Activated naive CD8-positive, alpha-beta T cell treated with anti-CD3 and anti-CD28 coated beads, Interleukin-2, amount 50 U/mL, for 24 hours (primary cell): Measurements from ENCODE around the gene GOLGA6L2.
"Not testable (repeated sequence)": the region's sequence is repeated elsewhere in the genome, so short reads cannot be mapped to it uniquely, and the experiment has no call there.

Source experiments
- ATAC-seq: fragments of 150-1000 bp; cut with Tn5 transposase; one replicate; pipeline ENCODE4 v1.10.0; 2021
- DNase-seq: peaks from one replicate; pipeline ENCODE4 v3.0.0; 2021
- H3K27ac Mint-ChIP-seq: one replicate; pipeline ENCODE4 v1.8.0; 2021; ENCODE audit warnings: mild to moderate bottlenecking, mixed read lengths
- H3K27me3 Mint-ChIP-seq: one replicate; pipeline ENCODE4 v1.8.0; 2021; ENCODE audit warnings: mixed read lengths
- H3K36me3 Mint-ChIP-seq: one replicate; pipeline ENCODE4 v1.8.0; 2021; ENCODE audit warnings: low read depth, mixed read lengths
- H3K4me1 Mint-ChIP-seq: one replicate; pipeline ENCODE4 v1.8.0; 2021; ENCODE audit warnings: mixed read lengths
- H3K4me3 Mint-ChIP-seq: one replicate; pipeline ENCODE4 v1.8.0; 2021; ENCODE audit warnings: mild to moderate bottlenecking, moderate library complexity, mixed read lengths
- H3K9me3 Mint-ChIP-seq: one replicate; pipeline ENCODE4 v1.8.0; 2021; ENCODE audit warnings: mixed read lengths

The GOLGA6L2 gene

DNA sequence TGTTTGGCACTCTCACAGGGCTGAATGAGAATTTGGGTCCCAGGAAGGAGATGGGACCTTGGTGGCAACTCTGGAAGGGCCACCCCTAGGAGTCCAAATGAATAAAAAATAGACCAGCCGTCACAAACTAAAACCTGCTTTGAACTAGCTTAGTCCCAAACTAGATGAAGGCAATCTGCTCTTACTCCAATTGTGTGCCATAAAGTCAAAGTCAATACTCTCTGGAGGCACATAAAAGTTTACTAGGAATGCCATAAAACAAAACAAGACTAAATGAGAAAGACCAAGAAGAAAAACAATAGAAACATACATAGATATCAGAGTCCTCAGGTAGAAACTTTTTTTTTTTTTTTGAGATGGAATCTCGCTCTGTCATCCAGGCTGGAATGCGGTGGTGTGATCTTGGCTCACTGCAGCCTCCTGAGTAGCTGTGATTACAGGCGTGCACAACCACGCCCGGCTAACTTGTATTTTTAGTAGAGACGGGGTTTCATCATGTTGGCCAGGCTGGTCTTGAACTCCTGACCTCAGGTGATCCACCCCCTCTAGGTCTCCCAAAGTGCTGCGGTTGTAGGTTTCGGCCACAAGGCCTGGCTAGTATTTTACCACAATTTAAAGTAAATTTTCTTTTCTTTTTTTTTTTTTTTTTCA is 8.1 kb downstream of the GOLGA6L2 start:
- Mint-ChIP-seq H3K27ac (no peak overlapping the region), H3K9me3 (no peaks in the 10 kb centered on the region), H3K27me3 (peaks cover 3% of the 10 kb centered on the region), H3K36me3 (no peaks in the 10 kb centered on the region), H3K4me1 (no peaks in the 10 kb centered on the region), H3K4me3 (no peak overlapping the region)
- ATAC-seq (no peak), DNase-seq (no peak)

DNA sequence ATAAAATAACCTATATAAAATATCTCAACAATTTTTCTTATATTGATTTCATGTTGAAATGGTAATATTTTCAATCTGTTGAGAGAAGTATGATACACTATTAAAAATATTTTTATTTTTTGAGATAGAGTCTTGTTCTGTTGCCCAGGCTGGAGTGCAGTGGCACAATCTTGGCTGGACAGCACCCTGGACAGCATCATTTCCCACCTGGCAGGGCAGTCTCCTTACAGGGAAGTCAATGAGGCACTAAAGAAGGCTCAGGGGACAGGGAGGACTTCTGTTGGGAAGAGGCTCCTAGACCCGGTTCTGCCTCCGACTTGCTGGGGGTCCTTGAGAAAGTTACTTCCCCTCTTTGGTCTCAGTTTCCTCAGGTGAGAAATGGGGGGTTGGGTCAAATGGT is 9.4 kb downstream of the GOLGA6L2 start:
- no peaks in the 10 kb centered on the region for H3K36me3 Mint-ChIP-seq
- ATAC-seq (no peak), DNase-seq (no peak)
- no peak overlapping the region for H3K27ac Mint-ChIP-seq
- peaks cover 3% of the 10 kb centered on the region for H3K27me3 Mint-ChIP-seq
- no peaks in the 10 kb centered on the region for H3K9me3 Mint-ChIP-seq
- no peak overlapping the region for H3K4me3 Mint-ChIP-seq
- H3K4me1 Mint-ChIP-seq = no peaks in the 10 kb centered on the region

DNA sequence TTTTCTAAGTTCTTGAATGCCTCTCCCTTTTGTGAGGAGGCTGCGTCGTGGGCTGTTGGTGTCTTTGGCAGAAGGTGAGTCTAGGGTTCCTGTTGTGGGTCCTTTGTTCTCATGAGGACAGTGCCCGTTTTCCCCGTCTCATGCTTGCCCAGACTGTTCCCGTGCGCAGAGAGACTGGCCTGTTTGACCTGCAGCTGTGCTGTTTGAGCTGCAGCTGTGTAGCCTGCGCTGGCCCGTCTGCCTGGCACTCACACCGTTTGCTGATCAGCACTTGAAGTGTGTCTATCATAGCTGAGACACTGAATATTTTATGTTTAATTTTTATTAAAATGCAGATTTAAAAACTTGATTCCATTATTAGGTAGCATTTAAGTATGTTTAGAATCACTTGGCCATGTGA is 9.9 kb downstream of the GOLGA6L2 start:
- Mint-ChIP-seq H3K9me3 (no peaks in the 10 kb centered on the region), H3K36me3 (no peaks in the 10 kb centered on the region), H3K27me3 (no peaks in the 10 kb centered on the region), H3K4me1 (no peaks in the 10 kb centered on the region), H3K27ac (no peak overlapping the region), H3K4me3 (no peak overlapping the region)
- no peak for ATAC-seq
- DNase-seq = no peak

DNA sequence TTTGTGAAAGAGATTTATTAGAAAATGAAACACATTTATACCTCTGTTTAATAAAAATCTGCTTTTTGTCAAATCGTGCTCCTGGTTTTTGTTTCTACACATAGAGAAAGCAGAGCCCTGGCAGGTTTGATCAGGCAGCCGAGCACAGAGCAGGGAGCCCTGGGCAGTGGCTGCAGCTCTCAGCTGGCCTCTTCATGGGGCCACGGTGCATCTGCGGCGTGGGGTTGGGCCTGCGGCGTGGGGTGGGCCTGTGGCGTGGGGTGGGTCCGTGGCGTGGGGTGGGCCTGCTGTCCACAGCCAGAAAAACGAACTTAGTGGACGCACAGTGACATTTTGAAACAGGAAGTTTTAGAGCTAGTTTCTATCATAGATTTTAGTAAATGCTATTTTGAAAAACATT is 10.6 kb downstream of the GOLGA6L2 start:
- Mint-ChIP-seq H3K27me3 (no peaks in the 10 kb centered on the region), H3K36me3 (no peaks in the 10 kb centered on the region), H3K4me1 (no peaks in the 10 kb centered on the region), H3K4me3 (no peak overlapping the region), H3K27ac (no peak overlapping the region), H3K9me3 (no peaks in the 10 kb centered on the region)
- no peak for DNase-seq
- ATAC-seq = no peak

DNA sequence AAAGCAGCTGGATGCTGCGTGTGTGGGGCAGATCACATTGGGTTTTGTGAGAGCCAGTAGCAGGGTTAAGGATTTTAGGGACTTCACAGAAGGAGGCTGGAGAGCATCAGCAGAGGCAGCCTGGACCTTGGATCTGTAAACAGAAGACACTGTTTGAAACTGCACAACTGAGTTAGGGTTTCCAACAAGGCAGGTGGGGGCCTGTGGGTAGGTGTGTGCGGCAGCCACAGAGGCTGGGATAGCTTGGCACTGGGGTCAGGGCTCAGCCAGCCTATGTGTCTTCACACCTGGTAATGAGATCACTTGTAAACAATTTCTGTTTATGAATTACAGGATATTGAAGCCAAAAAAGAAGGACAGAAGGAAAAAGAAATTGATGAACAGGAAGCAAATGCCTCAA is 12.3 kb downstream of the GOLGA6L2 start:
- not testable (repeated sequence) for H3K27me3 Mint-ChIP-seq, H3K4me1 Mint-ChIP-seq, DNase-seq, H3K4me3 Mint-ChIP-seq, H3K27ac Mint-ChIP-seq, ATAC-seq, H3K36me3 Mint-ChIP-seq, H3K9me3 Mint-ChIP-seq

DNA sequence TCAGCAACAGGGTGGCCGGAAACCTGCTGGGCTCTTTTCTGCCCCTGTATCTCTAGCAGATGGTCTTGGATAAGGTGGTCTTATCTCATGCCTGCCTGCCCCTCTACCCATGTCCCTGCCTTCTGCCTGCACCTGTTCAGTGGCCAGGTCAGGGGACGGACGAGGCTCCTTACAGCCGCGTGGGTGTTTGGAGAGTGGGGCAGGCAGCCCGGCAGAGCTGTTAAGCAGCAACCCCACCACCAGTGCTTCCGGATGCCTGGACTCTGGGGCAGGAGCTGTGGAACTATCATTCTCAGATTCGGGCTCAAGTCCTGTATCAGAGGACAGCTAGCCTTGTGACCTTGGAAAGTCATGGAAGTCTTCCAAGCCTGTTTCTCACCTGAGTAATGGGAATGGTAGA is 21.7 kb downstream of the GOLGA6L2 start:
- not testable (repeated sequence) for H3K27me3 Mint-ChIP-seq, H3K4me1 Mint-ChIP-seq, DNase-seq, ATAC-seq, H3K36me3 Mint-ChIP-seq, H3K4me3 Mint-ChIP-seq, H3K27ac Mint-ChIP-seq, H3K9me3 Mint-ChIP-seq

DNA sequence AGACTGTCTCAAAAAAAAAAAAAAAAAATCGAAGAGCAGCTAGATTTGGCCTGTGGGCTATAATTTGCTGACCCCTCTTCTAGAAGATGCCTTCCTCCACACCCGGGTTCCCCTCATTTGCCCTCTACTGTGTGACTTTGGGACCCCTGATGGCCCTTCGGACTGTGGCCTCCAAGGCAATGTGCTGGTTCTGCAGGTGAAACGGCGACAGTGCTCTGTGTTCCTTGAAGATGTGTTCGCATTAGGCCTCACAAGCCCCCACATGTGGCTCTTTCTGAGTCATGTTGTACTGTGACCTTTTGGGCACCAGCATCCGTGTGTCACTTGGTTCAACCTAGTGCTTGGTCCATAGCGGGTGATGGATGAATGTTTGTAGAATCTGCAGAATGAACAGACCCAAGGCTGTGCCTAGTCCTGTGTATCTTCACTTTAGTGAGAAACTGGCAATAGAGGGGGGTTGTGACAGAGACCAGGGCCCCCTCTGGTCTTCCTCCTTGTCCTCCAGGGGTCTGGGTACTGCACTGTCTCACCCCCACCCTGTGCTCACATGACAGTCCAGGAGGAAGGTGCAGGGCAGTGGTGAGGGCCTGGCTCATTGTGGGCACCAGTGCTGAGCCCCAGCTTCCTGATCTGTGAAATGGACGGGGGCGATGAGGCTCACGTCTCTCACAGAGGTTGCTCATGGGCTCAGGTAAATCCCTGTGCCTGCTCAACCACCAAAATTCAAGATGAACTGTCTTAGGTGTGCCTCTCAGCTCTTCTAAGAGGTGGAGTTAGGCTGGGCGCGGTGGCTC is 22.7 kb downstream of the GOLGA6L2 start:
- ATAC-seq (no peak), DNase-seq (no peak)
- no peaks in the 10 kb centered on the region for H3K9me3 Mint-ChIP-seq
- H3K27ac Mint-ChIP-seq = no peak overlapping the region
- H3K4me1 Mint-ChIP-seq = no peaks in the 10 kb centered on the region
- H3K4me3 Mint-ChIP-seq = no peak overlapping the region
- no peaks in the 10 kb centered on the region for H3K36me3 Mint-ChIP-seq
- H3K27me3 Mint-ChIP-seq = no peaks in the 10 kb centered on the region

DNA sequence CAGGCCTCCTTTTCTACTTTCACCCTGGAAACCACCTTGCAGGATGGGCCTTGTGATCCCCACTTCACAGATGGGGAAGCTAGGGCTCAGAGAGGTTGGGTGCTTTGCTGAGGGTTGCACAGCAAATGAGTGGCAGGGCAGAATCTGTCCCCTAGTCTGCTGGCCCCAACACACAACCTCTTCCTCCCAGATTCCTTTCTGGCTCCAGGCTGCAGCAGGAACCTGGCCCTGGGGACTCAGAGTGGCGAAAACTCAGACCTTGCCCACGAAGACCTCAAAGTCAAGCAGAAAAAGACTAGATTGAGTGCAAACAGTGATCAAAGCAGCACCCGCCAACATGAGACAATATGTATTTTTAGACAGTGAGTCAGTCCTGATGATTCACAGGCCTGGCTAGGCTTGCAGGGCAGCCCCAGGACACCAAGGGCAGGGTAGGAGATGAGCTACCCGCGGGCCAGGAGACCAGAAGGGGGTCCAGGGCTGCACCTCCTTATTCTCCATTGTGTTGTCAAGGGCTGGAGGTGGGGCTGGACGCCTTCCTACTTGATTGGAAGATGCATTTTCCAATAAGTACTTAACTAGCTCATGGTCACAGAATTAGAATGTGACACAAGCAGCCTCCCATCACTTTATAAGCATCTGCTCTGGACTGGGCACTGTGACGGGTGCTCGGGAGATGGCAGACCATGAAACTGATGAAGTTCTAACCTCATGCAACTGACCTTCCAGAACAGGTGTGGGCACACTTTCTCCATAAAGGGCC is 23.9 kb downstream of the GOLGA6L2 start:
- Mint-ChIP-seq H3K4me1 (no peaks in the 10 kb centered on the region), H3K27ac (no peak overlapping the region), H3K36me3 (no peaks in the 10 kb centered on the region), H3K27me3 (no peaks in the 10 kb centered on the region), H3K4me3 (no peak overlapping the region), H3K9me3 (no peaks in the 10 kb centered on the region)
- DNase-seq (no peak), ATAC-seq (no peak)

DNA sequence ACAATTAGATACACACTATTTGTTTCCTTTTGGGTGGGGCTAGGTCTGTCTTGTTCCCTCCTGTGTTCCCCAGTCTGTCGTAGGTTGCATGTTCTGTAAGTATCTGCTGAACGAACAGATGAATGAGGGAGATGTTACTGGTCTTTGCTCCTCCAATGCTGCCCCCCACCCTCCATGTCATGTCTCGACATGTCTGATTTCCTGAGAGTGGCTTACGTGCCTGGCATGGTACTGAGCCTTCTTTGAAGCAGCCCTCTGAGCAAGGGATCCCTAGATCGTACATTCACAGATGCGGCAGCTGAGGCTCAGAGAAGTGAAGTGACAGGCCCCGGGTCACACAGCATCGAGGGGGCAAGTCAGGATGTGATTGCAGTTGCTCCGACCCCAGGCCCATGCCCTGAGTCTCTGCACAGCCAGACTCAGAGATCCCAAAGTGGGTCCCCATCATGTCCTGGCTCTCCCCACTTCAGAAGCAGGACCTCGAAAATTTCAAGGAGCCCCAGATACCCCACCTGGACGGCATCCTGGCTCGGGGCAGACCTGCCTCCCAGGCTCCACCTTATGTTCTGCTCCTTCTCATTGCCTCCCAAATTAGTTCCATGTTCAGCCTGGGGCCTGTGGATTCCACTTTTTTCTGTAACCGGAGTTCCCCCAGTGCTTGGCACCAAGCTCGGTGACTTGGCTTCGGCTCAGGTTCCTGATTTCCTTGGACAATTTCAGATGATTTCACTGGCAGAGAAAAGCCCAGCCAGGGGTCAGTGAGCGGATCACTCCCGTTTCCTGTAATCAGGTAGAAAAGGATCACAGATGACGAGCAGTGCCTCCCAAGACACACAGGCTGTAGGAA is 24.7 kb downstream of the GOLGA6L2 start:
- DNase-seq (no peak), ATAC-seq (no peak)
- no peak overlapping the region for H3K27ac Mint-ChIP-seq
- H3K4me3 Mint-ChIP-seq = no peak overlapping the region
- H3K9me3 Mint-ChIP-seq = peaks cover under 1% of the 10 kb centered on the region
- H3K36me3 Mint-ChIP-seq = no peaks in the 10 kb centered on the region
- no peaks in the 10 kb centered on the region for H3K4me1 Mint-ChIP-seq
- no peaks in the 10 kb centered on the region for H3K27me3 Mint-ChIP-seq

DNA sequence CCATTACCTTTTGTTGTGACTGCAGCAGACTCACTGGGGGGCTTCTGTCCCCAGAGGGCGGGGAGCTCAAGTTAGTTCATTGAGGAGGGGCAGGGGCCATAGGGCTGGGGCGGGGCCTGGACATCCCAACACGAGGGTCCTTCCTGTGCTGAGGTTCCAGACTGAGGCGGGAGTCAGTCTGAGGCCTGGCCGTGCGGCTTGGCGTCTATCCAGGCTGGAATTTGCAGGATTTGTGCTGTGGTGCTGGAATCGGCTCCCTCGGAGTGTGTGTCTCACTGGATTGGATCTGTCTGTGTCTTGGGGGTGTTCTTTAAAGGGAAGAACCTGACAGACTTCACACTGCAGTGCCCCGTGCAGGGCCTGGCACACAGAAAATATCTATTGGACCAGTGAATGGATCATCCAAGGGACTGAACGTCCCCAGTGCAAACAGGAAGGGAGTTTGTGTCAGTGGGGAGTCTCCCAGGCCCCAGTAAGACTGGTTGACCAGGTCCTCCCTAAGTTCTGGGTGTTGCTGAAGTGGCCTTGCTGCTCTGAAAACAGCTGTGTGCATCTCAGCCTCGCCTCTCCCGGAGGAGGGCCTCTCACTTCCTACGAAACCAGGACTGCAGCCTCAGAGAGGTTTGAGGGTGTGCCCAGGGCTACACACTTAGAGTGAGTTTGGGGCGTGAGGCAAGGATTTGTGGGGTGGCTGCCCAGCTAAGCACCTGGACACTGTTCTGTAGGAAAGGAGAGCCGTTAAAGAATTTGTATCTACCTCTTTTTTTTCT is 26.1 kb downstream of the GOLGA6L2 start:
- Mint-ChIP-seq H3K27me3 (no peaks in the 10 kb centered on the region), H3K4me3 (no peak overlapping the region), H3K4me1 (no peaks in the 10 kb centered on the region), H3K27ac (no peak overlapping the region), H3K9me3 (peaks cover 4% of the 10 kb centered on the region), H3K36me3 (no peaks in the 10 kb centered on the region)
- DNase-seq = no peak
- no peak for ATAC-seq

DNA sequence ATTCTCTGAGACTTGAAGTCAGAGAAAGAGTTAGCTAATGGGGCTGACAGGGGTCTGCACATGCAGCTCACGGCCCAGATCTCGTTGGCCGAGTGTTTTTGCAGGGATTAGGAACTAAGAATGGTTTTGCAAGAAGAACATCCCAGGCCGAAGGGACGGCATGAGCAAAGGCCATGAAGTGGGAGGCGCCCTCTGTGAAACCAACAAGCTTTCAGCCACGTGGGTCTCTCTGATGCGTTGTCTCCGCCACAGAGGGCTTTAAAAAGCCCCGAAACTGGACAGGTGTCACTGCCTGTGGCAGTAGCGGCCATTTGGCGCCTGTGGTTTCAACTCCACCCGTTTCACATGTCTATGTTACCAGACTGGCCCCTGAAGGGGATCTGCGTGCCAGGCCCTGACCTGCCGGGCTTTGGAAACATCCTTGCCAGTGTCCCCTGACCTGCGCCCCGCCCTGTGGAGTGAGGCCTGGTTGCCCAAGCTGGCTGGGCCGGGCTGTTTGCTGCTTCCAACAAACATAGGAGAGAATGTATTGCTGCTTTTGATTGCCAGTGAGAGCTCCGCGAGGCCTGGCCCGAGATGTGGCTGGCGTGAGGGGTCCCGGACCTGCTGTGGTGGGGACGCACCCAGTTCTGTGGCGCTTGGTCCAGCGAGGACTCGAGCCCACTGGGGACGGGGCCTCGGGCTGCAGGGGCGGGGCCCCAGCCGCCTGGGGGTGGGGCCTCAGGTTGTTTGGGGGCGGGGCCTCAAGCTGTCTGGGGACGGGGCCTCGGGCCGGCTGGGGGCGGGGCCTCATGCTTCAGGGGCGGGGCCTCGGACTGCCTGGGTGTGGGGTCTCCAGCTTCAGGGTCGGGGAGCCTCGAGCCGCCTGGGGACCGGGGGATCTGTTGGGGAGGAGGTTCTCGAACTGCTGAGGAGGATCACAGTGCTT is 30.4 kb downstream of the GOLGA6L2 start:
- H3K27me3 Mint-ChIP-seq = no peaks in the 10 kb centered on the region
- H3K9me3 Mint-ChIP-seq = peaks cover 4% of the 10 kb centered on the region
- H3K4me1 Mint-ChIP-seq = no peaks in the 10 kb centered on the region
- no peak overlapping the region for H3K27ac Mint-ChIP-seq
- DNase-seq (no peak), ATAC-seq (no peak)
- H3K36me3 Mint-ChIP-seq = no peaks in the 10 kb centered on the region
- H3K4me3 Mint-ChIP-seq = no peak overlapping the region

DNA sequence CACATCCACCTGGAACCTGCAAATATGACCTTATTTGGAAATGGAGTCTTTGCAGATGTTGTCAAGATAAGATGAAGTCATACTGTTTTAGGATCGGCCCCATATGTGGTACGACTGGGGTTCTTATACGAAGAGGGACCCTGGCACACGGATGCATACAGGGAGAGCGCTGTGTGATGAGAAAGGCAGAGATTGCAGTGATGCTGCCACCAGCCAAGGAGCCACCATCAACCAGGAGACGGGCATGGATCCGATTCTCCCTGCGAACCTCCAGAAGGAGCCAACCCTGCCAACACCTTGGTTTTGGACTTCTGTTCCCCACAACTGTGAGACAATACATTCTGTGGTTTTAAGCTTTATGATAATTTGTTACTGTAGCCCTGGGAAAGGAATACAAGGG is 31.2 kb downstream of the GOLGA6L2 start:
- DNase-seq, H3K27me3 Mint-ChIP-seq, H3K27ac Mint-ChIP-seq: not testable (repeated sequence)

DNA sequence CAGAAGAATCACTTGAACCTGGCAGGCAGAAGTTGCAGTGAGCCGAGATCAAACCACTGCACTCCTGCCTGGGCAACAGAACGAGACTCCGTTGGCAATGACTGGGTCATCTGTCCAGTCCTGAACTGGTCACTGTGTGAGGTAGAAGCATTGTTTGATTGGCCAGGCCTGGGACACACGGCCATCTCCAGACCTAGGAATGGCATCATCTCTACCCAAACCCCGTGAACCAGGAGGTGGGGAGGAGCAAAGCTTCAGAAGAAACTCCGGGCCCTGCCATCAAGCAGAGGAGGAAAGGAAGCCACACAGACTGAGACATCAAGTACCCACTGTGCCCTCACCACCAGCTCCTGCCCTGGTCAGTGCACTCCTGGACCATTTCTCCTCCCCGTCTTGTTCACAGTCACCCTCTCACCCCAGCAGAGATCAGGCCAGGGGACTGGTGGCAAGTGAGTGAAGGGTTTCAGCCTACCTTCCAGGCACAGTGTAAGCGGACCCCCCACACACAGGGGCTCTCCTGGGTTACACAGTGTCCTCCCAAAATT is 31.6 kb downstream of the GOLGA6L2 start:
- no peak for DNase-seq
- Mint-ChIP-seq H3K4me1 (no peaks in the 10 kb centered on the region), H3K27ac (no peak overlapping the region), H3K9me3 (peaks cover 4% of the 10 kb centered on the region), H3K36me3 (no peaks in the 10 kb centered on the region), H3K27me3 (no peaks in the 10 kb centered on the region), H3K4me3 (no peak overlapping the region)
- ATAC-seq = peak; percentile 12

More for the DNA sequence above, 31.2 kb downstream of the GOLGA6L2 start:
- not testable (repeated sequence) for H3K4me3 Mint-ChIP-seq, H3K9me3 Mint-ChIP-seq, H3K4me1 Mint-ChIP-seq, H3K36me3 Mint-ChIP-seq, ATAC-seq
